HS-27A (cell line): ENCODE measurements around the gene HSF5.
A peak's percentile ranks its signal among the peaks of the same experiment; 100 is the strongest.
"Not testable (repeated sequence)": the region's sequence is repeated elsewhere in the genome, so short reads cannot be mapped to it uniquely, and the experiment has no call there.

Experiments
- DNase-seq: peaks from one replicate; pipeline ENCODE4 v3.0.0-alpha.2; 2012; ENCODE audit warnings: low read depth, missing footprints

The HSF5 gene

GRCh38 chr17:58412961-58413586 is 75.1 kb downstream of the HSF5 start:
- DNase-seq: no peak

- no peak for DNase-seq
Observed at GRCh38 chr17:58412064-58412703, 76.0 kb downstream of the HSF5 start.

GRCh38 chr17:58411408-58411894 is 76.8 kb downstream of the HSF5 start:
- no peak for DNase-seq

GRCh38 chr17:58410714-58411407 is 77.3 kb downstream of the HSF5 start:
- no peak for DNase-seq

DNA sequence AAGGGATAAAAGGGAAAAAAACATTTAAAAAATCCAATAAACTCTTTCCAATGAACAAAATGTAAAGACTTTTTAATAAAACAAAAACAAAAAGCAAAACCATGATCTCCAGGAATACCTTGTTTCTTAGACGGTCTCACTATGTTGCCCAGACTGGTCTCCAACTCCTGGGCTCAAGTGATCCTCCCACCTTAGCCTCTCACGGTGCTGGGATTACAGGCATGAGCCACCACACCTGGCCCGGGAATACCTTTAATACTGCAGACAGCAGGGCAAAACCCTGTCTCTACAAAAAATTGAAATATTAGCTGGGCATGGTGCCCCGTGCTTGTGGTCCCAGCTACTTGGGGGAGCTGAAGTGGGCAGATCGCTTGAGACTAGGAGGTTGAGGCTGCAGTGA is 78.8 kb downstream of the HSF5 start:
- DNase-seq: no peak

DNA sequence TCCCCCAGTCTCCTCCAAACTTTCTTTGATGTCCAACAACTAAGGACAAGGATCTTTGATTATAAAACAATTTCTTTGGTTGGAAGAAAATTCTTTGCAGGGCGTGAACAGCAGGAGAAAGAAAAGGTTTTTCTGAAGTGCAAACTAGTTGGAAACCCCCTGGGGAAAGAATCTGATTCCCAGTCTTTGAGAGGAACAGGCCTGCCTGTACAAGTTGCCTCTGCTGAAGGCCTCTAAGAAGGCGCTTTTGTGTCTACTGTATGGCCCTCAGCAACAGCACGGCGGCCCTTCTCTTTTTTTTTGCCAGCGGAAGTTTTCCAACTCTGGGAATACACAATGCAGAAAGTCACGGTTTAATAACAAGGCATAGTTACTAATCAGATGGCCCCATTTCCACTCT is 84.9 kb downstream of the HSF5 start:
- DNase-seq: no peak

DNA sequence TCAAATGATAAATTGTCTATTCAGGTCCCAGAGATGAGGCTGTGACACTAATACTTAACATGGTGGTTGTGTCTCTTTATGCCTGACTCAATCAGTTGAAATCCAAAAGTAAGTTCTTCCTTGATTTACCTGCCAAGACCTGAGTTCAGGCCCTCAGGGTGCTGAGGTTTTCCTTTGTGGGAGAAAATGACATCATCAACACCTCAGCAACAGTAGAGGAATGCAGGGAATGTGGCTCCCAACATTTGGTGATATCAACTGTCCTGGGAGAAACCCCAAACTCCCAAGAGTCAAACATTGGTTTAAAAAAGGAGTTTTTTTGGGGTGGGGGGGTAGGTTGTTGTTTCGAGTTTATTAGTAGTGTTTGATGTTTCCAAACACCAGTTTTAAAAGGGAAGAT is 85.5 kb downstream of the HSF5 start:
- peak; percentile 39 for DNase-seq

DNA sequence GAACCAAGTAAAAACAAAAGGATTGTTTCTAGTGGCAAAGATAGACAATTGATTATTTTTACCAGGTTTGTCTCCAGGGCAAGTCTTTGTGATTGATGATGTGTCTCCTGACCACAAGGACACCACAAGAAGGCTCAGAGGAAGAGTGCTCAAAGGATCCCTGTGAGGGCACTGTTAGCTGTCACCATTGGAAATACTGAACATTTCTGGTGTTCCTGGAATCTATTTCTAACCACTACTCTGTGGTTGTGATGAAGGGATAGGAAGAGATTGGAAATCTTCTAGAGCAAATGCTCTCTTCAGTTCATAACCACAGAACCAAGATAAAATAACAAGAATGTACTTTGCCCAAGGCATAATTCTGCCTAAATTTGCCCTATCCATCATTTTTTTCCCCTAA is 86.2 kb downstream of the HSF5 start:
- DNase-seq: peak; percentile 26

DNA sequence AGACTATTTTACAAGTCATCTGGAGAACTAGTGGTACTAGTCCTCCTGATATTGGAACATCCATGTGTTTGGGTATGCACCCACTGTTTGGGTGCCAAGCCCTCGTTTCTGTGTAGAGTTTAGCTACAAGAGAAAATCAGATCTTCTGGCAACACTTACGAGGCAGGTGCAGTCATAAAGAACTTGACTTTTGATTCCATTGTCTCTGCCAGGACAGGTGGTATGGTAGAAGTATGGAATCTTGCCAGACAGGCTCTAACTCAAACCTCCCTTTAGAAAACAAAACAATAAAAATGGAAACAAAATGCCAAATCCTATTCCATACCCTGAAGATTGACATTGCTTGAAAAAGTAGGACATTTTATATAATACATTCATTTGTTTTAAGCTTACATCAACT is 86.9 kb downstream of the HSF5 start:
- DNase-seq: no peak

GRCh38 chr17:58400826-58401225 is 87.4 kb downstream of the HSF5 start:
- no peak for DNase-seq

DNA sequence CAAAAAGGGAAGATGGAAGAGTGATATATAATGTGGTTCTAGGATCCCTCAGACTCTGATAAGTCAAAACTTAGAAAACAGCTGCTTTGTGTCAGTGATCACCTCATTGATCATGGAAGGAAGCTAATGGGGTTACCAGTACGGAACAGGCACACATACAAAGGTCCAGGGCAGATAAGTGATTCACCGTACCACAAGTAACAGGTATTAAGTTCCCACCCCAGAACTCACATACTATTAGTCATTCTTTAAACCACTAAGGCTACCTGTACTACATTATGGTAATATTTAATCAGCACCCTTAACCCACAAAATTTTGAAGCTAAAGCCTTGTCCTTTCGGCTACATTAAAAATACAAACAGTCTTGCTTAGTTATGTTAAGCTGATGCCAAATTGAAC is 88.2 kb downstream of the HSF5 start:
- no peak for DNase-seq

DNA sequence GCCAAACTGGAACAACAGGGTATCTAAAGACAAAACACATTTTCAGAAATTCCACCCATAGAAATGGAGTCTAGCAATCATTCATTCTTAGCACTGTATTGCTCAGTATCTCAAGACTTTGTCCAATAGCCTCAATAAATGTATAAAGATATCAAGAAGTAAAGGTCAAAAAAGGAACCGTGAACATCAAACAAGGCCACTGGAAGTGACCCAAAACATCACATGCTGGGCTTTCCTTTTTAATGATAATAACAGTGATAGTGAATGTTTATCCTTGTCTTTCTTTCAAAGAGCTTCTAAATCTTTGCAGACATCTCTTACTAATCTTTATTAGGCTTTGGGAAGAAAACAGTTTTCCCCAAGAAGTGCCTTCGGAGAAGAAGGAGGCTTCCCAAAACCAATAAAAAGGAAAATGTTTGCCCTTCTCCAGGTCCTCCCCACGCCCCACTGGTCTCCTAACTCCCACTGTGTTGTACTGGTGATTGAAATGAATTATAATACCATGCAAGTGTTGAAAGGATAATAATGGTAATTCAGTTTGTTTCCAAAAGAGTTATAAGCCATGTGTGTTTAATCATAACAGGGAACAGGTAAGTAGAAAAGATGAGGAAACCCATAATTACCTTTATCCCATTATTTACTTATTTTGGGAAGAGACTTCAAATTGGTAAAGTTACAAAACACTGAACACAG is 89.5 kb downstream of the HSF5 start:
- DNase-seq: no peak

DNA sequence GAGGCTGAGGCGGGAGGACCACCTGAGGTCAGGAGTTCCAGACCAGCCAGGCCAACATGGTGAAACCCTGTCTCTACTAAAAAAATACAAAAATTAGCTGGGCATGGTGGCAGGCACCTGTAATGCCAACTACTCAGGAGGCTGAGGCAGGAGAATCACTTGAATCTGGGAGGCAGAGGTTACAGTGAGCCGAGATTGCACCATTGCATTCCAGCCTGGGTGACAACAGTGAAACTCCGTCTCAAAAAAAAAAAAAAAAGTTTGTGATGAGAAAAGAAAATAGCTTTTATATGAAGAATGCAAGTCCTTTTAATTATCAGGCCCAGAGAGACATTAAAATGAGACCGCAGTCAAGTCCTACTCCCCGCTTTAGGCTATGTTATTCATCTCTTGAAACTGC is 90.8 kb downstream of the HSF5 start:
- not testable (repeated sequence) for DNase-seq

GRCh38 chr17:58396173-58396572 is 92.0 kb downstream of the HSF5 start:
- DNase-seq: no peak

DNA sequence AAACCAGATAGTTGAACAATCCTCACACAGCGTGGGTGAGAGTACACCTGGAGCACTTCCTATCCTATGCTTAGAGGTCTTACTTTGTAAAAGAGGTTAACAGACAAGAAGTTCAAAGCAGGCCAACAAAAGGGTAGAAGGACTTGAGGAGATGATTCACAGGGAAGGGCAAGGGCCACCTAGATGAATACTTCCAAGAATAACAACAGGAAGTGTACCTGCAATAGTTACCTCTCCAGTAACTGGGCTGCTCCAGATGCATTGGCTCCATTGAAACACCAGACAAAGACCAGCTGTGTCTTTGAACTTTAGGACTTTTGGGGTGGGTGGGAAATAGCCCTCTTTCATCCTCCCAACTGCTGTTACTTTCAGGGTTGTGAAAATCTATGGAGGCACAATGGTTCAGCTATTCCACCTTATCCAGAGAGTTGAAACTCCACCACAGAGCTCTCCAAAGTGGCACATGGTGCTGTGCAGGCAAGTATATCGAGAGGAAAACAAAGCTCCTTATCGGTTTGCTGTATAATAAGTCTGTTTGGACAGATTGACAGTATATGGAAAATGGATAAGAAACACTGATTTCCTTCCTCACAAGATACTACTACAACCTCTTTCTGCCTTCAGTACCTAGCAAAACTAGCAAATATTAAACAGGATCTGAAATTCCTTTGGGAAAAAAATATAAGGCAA is 93.5 kb downstream of the HSF5 start:
- DNase-seq: no peak

DNA sequence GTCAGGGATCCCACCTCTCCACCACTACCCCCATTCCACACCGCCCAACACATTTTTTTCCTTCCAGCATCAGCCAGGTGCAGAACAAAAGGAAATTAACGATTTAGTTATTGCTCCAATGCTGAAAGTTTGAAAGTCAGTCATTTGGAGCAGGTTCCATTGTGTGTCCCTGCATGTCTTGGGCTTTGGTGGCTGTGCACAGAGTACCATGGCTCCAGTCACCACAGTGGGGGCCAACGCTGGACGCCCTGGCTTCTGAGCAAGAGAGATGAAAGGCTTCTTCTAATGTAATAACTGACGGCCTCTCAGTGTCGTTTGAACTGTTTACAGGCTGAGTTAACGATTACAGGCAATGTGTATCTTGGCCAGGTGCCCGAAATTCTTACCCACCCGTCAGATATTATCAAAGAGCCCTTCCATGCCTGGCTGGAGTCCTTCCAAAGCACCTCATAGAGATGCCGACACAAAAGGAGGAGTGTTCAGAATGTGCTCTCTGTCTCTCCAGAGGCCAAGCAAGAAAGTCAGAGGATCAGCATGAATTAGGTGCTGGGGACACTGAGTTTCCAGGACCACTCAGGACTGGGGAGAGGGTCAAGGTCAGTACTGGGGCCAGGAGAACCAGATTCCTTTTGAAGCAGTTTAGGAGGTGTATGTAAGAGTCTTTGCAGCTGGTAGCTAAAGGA is 96.8 kb downstream of the HSF5 start:
- DNase-seq: peak; percentile 67

DNA sequence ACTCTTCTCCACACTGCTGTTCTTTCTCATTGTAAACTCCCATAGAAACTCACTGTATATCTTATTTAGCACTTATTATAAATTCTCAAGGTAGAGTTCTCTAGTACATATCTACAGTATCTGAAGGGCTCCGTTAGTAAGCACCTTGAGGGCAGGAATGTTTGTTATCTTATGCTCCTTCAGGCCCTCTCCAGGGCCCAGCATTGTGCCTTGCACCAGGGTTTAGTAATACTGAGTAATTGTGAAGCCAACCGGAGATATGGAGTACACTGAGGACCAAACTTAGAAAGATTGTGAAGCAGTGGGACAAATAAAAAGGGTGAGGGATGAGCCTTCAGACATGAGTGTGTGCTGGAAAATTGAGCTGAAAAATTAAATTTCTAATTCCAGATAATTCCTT is 97.3 kb downstream of the HSF5 start:
- DNase-seq: no peak

DNA sequence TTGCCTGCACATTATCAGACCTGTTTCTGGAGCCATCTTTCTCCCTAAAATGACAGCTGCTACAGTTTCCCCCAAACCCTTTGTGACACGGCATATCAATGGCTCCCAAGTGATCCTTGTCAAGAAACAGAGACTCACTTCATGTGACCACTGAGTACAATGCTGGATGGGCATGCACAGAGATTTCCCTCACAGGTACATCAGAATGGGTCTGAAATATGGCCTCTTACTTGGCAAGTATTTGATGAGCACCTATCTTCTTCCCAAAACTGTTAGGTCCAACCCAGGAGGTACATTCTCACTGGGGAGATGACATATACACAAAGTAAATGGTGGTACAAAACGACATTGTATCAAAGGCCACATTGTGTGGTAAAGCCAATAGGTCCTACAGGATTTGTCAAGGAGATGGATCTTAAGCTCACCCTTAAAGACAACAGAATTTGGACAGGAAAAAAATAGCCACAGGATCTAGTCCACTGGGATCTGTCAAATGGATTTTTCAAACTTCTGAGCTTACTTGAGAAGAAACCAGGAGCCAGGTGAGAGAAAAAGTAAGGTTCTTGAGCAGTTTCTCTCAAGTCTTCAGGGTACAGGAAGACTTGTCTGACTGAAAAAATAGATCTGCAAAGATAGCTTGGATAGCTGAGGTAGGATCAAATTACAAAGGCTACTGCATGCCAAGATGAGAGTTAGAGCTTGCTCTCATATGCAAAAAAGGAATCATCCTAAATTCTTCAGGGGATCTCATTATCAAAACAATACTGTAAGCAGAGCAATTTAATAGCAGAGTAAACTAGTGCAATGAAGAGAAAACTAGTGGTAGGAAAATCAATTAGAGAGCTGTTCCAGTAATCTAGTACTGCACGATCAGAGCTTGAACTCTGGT is 99.7 kb downstream of the HSF5 start:
- DNase-seq: no peak

- DNase-seq: no peak
Observed at GRCh38 chr17:58387834-58388233, 100.4 kb downstream of the HSF5 start.

DNA sequence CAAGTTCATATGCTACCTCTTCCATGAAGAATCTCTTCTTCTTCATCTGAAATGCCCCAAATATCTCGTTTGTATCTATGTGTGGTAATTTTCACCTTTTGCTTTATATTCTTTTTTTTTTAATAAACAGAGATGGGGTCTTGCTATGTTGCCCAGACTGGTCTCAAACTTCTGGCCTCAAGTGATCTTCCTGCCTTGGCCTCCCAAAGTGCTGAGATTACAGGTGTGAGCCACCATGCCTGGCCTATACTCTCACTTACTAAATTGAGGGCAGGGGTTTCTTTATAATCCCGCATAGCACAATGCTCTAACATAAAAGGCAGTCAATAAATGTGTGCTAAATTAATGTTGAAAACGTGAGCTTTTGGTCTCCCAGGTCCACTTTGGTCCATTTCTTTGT is 101.5 kb downstream of the HSF5 start:
- DNase-seq: no peak
